MM.1S (cell line): ENCODE results near the gene FBXL17.

ENCODE experiments used
- CTCF ChIP-seq: fragments of 300-600 bp; sonication (generic); IDR thresholded peaks from 2 replicates; pipeline ENCODE4 v1.5.1; 2016; ENCODE audit warnings: antibody characterized with exemption, low read length, mixed read lengths
- EZH2 ChIP-seq: fragments of 300-600 bp; sonication (generic); optimal IDR thresholded peaks from 2 replicates; pipeline ENCODE3; 2017; ENCODE audit warnings: low read depth, mild to moderate bottlenecking, antibody characterized with exemption, low read length, mixed read lengths
- EZH2phosphoT487 ChIP-seq: fragments of 300-600 bp; sonication (generic); IDR thresholded peaks from 2 replicates; pipeline ENCODE4 v1.6.1; 2018; ENCODE audit warnings: antibody characterized with exemption, low read length

DNA sequence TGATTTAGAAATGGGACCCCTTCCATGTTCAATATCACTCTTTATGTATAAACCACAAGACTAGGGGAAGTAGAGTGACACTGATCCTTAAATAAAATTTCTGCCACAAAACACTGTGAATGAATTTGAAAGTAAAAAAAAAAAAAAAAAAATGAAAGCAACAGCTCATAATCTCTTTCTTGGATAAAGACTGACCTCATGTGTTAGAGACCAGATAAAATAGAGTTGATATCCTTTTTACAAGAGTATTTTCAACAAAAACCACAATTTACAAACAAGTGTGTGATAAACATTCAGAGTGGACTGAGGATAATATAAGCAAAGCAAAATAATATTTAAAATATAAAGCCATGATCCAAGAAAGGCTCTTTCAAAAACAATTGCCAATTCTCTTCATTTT is 180.2 kb downstream of the FBXL17 start:
- TF ChIP-seq EZH2 (no peak), CTCF (no peak), EZH2phosphoT487 (no peak)
